PFSK-1 (cell line): ENCODE results near the gene CXCL14.

Experiments used
- FOXP2 ChIP-seq: optimal IDR thresholded peaks from 2 replicates; pipeline ENCODE3; 2011; ENCODE audit warnings: borderline replicate concordance, control low read depth, inconsistent platforms; ENCODE audit not compliant: insufficient read depth; ENCODE audit errors: extremely low read length, extremely low read depth
- POLR2AphosphoS5 ChIP-seq: IDR thresholded peaks from 2 replicates; pipeline ENCODE4 v1.6.1; 2012; ENCODE audit warnings: low read depth, mild to moderate bottlenecking, control low read depth, low read length, moderate library complexity
- REST ChIP-seq, 2 experiments: IDR thresholded peaks; 2 replicates each; pipeline versions ENCODE4 v1.6.1 to v1.8.0; 2011 to 2012; ENCODE audit warnings: low read depth in 2 of 2, low read length in 2 of 2, control low read depth in 1 of 2, inconsistent platforms in 1 of 2, mild to moderate bottlenecking in 1 of 2, moderate library complexity in 1 of 2; ENCODE audit not compliant: insufficient read depth in 1 of 2
- SIN3A ChIP-seq: IDR thresholded peaks from 2 replicates; pipeline ENCODE4 v1.6.1; 2012; ENCODE audit warnings: mild to moderate bottlenecking, low read length, moderate library complexity, borderline replicate concordance; ENCODE audit not compliant: insufficient read depth
- TAF1 ChIP-seq: IDR thresholded peaks from 2 replicates; pipeline ENCODE4 v1.6.1; 2012; ENCODE audit warnings: low read length, control low read depth, borderline replicate concordance; ENCODE audit not compliant: insufficient read depth

The CXCL14 gene

GRCh38 chr5:135533794-135534193 lies 45.0 kb downstream of the CXCL14 start:
- TF ChIP-seq TAF1: no peak
- TF ChIP-seq FOXP2: no peak
- TF ChIP-seq SIN3A: no peak
- no peak for TF ChIP-seq POLR2AphosphoS5
- no peak for TF ChIP-seq REST (IDR thresholded peaks at IDR 0.05; ENCODE audit: insufficient read depth in 1 of 2, low read depth in 2 of 2, low read length in 2 of 2)

GRCh38 chr5:135533334-135533733 lies 45.5 kb downstream of the CXCL14 start:
- no peak for TF ChIP-seq REST (IDR thresholded peaks at IDR 0.05; ENCODE audit: insufficient read depth in 1 of 2, low read depth in 2 of 2, low read length in 2 of 2)
- no peak for TF ChIP-seq FOXP2
- no peak for TF ChIP-seq POLR2AphosphoS5
- no peak for TF ChIP-seq SIN3A
- no peak for TF ChIP-seq TAF1

- TF ChIP-seq REST (IDR thresholded peaks at IDR 0.05; ENCODE audit: insufficient read depth in 1 of 2, low read depth in 2 of 2, low read length in 2 of 2) (no peak), POLR2AphosphoS5 (no peak), TAF1 (no peak), FOXP2 (no peak), SIN3A (no peak)
Observed at GRCh38 chr5:135526924-135527323, 51.9 kb downstream of the CXCL14 start.

GRCh38 chr5:135521964-135522363 lies 56.8 kb downstream of the CXCL14 start:
- TF ChIP-seq REST (IDR thresholded peaks at IDR 0.05; ENCODE audit: insufficient read depth in 1 of 2, low read depth in 2 of 2, low read length in 2 of 2): no peak
- TF ChIP-seq SIN3A: no peak
- no peak for TF ChIP-seq TAF1
- TF ChIP-seq FOXP2: no peak
- no peak for TF ChIP-seq POLR2AphosphoS5
